Mucosa of descending colon (tissue), 3 donors: ENCODE results near the gene TNIK. TPM values are rescaled to one million over a fixed set of nuclear protein-coding genes. Genes with fewer than 3 reads are reported as not detected.

Source experiments
- ATAC-seq: fragments of 200-7000 bp; cut with Tn5 transposase; one replicate; pipeline ENCODE4 v1.9.1; 2020; ENCODE audit warnings: mild to moderate bottlenecking, moderate library complexity
- DNase-seq, 3 donors: peaks; one replicate each; pipeline ENCODE4 v3.0.0-alpha.2; 2020
- H3K36me3 ChIP-seq: fragments of 200-600 bp; one replicate; pipeline ENCODE4 v1.8.0; 2021; ENCODE audit warnings: low read depth, mild to moderate bottlenecking
- H3K4me1 ChIP-seq: fragments of 200-600 bp; one replicate; pipeline ENCODE4 v1.8.0; 2021; ENCODE audit warnings: low read depth, mild to moderate bottlenecking
- H3K4me3 ChIP-seq: fragments of 200-600 bp; one replicate; pipeline ENCODE4 v1.8.0; 2021; ENCODE audit warnings: mild to moderate bottlenecking
- H3K9me3 ChIP-seq: fragments of 200-600 bp; one replicate; pipeline ENCODE4 v1.8.0; 2021; ENCODE audit warnings: mild to moderate bottlenecking
- intact Hi-C, 2 donors: fragments of 100-400 bp; cut with DNase I in 1 of 2; cut with micrococcal nuclease in 1 of 2; formaldehyde crosslinking; loops; one replicate each; pipeline versions ENCODE4 v1.11.0 to v1.11.1; 2022; cut with DNase I, micrococcal nuclease
- total RNA-seq, 3 donors: library from RNA; stranded (reverse); fragmentation: NEBNext Ultra II Directional in 2 of 3; extraction: Animal tissue kit (Norgen Biotek cat#: 25700) in 2 of 3; gene quantifications; one replicate each; pipeline versions ENCODE4 v1.2.1 to v1.2.4, GENCODE V29; 2021 to 2023
- TF ChIP-seq, protein P1 (sequence below): fragments of 200-600 bp; IDR thresholded peaks from one replicate; pipeline ENCODE4 v1.8.0; 2022; ENCODE audit warnings: antibody characterized with exemption, mild to moderate bottlenecking
- donor health status: DM: no; HTN: no; CAD: no; lungs with moderate emphysema.
- donor health status: DM: no; HTN: no; CAD: no.
- donor health status: DM: no; HTN: yes; CAD: no.

The TNIK gene
- total RNA-seq, 3 donors from 2014 or later, result 27.2 to 33.0 (median 28.0) TPM

DNA sequence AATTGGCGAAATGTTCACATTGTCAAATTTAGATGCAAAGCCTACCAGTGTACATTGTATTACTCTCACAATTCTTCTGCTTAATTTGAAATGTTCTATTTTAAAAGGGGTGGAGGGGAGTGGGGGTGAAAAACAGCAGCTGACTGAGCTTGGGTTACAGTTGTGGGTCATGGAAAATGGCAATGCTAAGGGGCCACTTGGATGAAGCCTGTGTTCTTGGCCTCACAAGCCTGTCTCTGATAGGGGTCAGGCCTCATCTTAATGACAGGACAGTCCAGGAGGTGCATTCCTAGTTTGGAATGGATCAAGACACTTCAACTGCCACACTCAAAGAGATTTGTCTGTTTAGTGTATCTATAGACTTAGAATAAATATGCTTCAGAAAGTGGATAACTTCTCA lies 158.2 kb downstream of the TNIK start:
- H3K4me3 ChIP-seq, result no peak overlapping the region
- no peaks in the 10 kb centered on the region for H3K36me3 ChIP-seq
- ATAC-seq (no peak), DNase-seq (no peak)
- no peaks in the 10 kb centered on the region for H3K4me1 ChIP-seq
- TF ChIP-seq, protein P1, sequence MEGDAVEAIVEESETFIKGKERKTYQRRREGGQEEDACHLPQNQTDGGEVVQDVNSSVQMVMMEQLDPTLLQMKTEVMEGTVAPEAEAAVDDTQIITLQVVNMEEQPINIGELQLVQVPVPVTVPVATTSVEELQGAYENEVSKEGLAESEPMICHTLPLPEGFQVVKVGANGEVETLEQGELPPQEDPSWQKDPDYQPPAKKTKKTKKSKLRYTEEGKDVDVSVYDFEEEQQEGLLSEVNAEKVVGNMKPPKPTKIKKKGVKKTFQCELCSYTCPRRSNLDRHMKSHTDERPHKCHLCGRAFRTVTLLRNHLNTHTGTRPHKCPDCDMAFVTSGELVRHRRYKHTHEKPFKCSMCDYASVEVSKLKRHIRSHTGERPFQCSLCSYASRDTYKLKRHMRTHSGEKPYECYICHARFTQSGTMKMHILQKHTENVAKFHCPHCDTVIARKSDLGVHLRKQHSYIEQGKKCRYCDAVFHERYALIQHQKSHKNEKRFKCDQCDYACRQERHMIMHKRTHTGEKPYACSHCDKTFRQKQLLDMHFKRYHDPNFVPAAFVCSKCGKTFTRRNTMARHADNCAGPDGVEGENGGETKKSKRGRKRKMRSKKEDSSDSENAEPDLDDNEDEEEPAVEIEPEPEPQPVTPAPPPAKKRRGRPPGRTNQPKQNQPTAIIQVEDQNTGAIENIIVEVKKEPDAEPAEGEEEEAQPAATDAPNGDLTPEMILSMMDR, result no peak
- H3K9me3 ChIP-seq, result no peaks in the 10 kb centered on the region
- intact Hi-C loops, result no loop called here

DNA sequence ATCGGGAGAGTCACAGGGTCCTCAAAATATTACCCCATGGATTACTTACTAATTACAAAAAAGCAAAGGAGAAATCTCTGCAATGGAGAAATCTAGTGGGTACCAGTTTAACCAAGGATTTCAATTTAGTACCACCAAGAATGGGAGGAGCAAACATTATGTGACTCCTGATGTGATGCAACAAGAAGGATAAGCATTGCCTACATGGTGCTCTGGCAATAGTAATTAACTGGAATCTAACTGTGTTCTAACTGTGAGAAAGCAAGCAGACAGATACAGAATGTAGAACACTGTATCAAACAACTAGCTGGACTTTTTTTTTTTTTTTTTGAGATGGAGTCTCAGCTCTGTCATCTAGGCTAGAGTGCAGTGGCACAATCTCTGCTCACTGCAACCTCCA lies 159.2 kb downstream of the TNIK start:
- H3K9me3 ChIP-seq, result no peaks in the 10 kb centered on the region
- H3K4me3 ChIP-seq, result no peak overlapping the region
- TF ChIP-seq, protein P1, result no peak
- ATAC-seq, result no peak
- DNase-seq, result no peak
- intact Hi-C loops, result no loop called here
- H3K36me3 ChIP-seq, result no peaks in the 10 kb centered on the region
- H3K4me1 ChIP-seq, result no peaks in the 10 kb centered on the region

DNA sequence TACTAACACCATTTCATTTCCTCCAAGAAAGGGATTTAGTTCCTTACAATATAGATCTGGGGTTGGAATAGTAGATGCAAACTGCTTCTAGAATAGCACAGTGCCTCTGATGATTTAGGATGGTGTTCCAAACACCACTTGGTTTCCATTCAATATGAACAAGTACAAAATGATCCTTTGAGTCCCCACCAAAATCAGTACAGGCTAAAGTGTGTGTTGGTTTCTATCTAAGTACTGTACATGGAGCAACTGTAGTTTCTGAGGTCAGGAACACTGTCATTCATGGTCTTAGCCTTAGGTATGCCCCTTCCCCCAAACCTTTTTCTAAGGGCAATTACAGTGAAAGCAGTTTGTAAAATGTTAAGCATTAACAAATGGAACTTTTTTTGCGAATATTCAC lies 162.3 kb downstream of the TNIK start:
- no peaks in the 10 kb centered on the region for H3K36me3 ChIP-seq
- no peak for DNase-seq
- no peaks in the 10 kb centered on the region for H3K9me3 ChIP-seq
- intact Hi-C loops, result no loop called here
- no peak for ATAC-seq
- TF ChIP-seq, protein P1, result no peak
- H3K4me3 ChIP-seq, result no peak overlapping the region
- no peaks in the 10 kb centered on the region for H3K4me1 ChIP-seq

DNA sequence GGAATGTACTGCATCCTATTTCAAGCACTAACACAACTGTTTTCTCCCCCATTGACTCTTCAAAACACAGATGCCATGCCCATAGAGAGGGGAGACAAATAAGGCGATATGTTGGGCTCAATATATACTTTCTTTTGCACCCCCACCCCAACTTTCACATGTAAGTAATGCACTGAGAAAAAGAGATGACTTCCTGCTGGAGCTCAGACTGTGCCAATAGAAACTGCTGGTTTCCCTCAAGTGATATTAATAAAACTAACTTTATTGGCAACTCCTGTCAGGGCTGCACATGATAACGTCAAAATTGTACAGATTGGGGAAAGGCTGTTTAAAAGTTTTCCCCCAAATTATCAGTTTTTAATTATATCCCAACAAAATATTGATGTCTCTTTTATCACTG lies 163.0 kb downstream of the TNIK start:
- Histone ChIP-seq H3K4me1 (no peaks in the 10 kb centered on the region), H3K36me3 (no peaks in the 10 kb centered on the region), H3K9me3 (no peaks in the 10 kb centered on the region), H3K4me3 (no peak overlapping the region)
- intact Hi-C loops, result no loop called here
- ATAC-seq (no peak), DNase-seq (no peak)
- TF ChIP-seq, protein P1, result no peak

DNA sequence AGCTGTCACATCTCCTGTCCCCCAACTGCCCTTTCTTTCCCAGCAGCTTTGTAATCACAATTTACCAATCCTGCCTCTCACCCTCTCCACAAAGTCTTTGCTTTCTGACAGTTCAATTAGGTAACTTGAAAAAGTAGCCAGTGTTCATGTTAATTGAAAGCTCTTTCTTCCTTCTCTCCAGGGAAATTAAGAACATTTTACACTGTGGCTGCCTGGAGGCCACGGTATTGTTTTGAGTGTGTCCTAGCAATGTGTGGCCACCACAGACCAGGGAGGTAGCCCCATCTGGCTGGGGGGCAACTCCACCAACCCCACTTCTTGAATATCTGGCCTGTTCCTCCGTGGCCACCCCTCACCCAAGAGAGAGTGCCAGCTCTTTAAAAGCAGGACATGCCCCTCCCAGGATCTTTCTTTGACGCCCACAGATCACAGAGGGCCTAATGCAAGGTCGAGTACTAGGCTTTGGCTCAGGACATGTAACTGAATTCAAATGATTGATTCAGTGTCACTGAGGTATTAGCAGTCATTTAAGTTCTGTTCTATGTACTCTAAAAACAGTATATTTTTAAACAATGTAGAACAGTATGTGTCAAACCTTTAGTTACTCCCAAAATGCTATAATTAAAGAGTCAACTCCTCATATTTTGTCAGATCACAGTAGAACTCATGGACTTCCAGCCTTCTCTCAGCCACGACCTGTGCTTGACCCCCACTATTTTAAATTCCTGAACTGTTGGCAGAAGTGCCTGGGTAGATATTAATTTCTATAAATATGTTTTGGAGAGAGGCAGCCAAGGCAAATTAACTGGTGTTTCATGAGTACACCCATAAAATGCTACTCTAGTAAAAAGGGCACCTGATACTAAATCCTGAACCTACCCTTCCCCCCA lies 164.5 kb downstream of the TNIK start:
- H3K9me3 ChIP-seq, result no peaks in the 10 kb centered on the region
- H3K4me3 ChIP-seq, result no peak overlapping the region
- intact Hi-C loops, result no loop called here
- DNase-seq (no peak), ATAC-seq (no peak)
- TF ChIP-seq, protein P1, result no peak
- H3K4me1 ChIP-seq, result no peaks in the 10 kb centered on the region
- H3K36me3 ChIP-seq, result no peaks in the 10 kb centered on the region
